ENCODE data around the gene PFDN6.

Gene PFDN6

GRCh38 chr6:33296797-33297405, 7.5 kb downstream of the PFDN6 start:
- no peak for DNase-seq

GRCh38 chr6:33297406-33297955, 8.1 kb downstream of the PFDN6 start:
- no peak for DNase-seq

GRCh38 chr6:33297956-33298772, 8.8 kb downstream of the PFDN6 start:
- DNase-seq, result no peak

GRCh38 chr6:33298773-33299236, 9.4 kb downstream of the PFDN6 start, which contains the start of gene RGL2:
TSS of gene RGL2 (minus strand) at chr6:33298942. CDS start at chr6:33298610, 332 bp downstream.
- no peak for DNase-seq

- DNase-seq, result peak; percentile 45
Measured at GRCh38 chr6:33299237-33299944, 10.0 kb downstream of the PFDN6 start.

- DNase-seq, result no peak
Measured at GRCh38 chr6:33301877-33302276, 12.5 kb downstream of the PFDN6 start.

- no peak for DNase-seq
Measured at GRCh38 chr6:33304216-33304615, 14.8 kb downstream of the PFDN6 start.

GRCh38 chr6:33305052-33305451, 15.7 kb downstream of the PFDN6 start:
- DNase-seq, result no peak

- DNase-seq, result no peak
Measured at GRCh38 chr6:33306356-33306755, 17.0 kb downstream of the PFDN6 start.

- peak; percentile 43 for DNase-seq
Measured at GRCh38 chr6:33312361-33313104, 23.1 kb downstream of the PFDN6 start.

- no peak for DNase-seq
Measured at GRCh38 chr6:33313105-33313708, 23.8 kb downstream of the PFDN6 start.

- DNase-seq, result no peak
Measured at GRCh38 chr6:33313709-33314514, 24.5 kb downstream of the PFDN6 start, which contains the start of gene TAPBP. TSS of gene TAPBP (minus strand) at chr6:33314078. CDS start at chr6:33314041, 37 bp downstream.

GRCh38 chr6:33314515-33314942, 25.1 kb downstream of the PFDN6 start:
- no peak for DNase-seq

GRCh38 chr6:33314943-33315792, 25.8 kb downstream of the PFDN6 start:
- no peak for DNase-seq

- DNase-seq, result no peak
Measured at GRCh38 chr6:33315793-33316602, 26.6 kb downstream of the PFDN6 start.

GRCh38 chr6:33316603-33317418, 27.4 kb downstream of the PFDN6 start:
- no peak for DNase-seq

GRCh38 chr6:33317419-33317668, 27.9 kb downstream of the PFDN6 start:
- DNase-seq, result no peak

- DNase-seq, result peak; percentile 79
Measured at GRCh38 chr6:33317669-33318425, 28.4 kb downstream of the PFDN6 start, which contains the start of gene ZBTB22. TSS of gene ZBTB22 (minus strand) at chr6:33317744. CDS start at chr6:33316916, 828 bp downstream.
